ENCODE results near the gene BZW1. TPM values are rescaled to one million over a fixed set of nuclear protein-coding genes. Genes with fewer than 3 reads are reported as not detected.
A peak's percentile ranks its signal among the peaks of the same experiment; 100 is the strongest.

Gene BZW1
- total RNA-seq, 1 experiment from 2014 or later = 596 TPM

GRCh38 chr2:200860092-200860795, 48.5 kb downstream of the BZW1 start:
- in situ Hi-C loops (cut with HindIII; ENCODE audit: low pct_unique_long_range_greater_than_20kb, low sequenced_read_pairs) = no loop called here
- no peak for DNase-seq (ENCODE audit: low read depth)

DNA sequence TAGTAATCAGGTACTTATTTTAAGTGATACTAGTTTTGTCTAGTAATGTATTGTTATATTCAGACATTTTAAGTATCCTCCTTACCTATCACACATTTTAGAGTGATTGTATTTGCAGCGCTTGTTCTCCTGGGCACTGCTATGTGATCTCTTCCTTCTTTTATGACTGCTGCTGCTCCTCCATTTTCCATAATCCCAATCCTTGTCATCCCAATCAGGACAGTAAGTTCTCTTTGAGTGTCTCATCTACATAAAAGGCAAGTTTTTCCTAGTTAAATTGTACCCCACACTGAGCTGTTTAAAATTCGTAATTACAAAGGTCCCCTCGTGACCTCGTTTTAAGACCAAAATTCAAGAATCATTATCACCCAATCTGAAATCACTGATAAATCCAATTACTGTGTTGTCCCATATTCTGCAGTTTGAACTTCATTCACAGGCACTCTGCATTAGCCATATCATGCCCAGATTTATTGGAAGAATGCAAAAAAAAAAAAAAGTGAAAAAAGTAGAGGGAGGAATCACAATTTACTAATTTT, 50.0 kb downstream of the BZW1 start:
- no peak for DNase-seq (ENCODE audit: low read depth)
- in situ Hi-C loops (cut with HindIII; ENCODE audit: low pct_unique_long_range_greater_than_20kb, low sequenced_read_pairs) = no loop called here

DNA sequence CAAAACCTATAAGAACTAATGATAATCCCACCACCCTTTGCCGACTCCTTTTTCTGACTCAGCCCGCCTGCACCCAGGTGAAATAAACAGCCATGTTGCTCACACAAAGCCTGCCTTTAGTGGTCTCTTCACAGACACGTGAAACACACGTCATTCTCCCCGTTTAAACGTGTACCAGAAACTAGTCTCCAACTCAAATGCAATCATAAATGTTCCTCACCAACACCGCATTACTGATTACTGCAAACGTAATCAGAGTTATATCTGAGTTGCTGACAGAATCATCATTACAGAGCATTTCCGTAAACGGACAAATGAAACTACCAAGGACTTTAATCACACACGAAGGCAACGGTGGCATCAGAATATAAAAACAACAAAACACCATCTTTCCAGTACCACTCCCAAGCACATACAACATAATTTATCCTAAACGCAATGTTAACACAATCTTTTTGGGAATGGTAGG, 50.9 kb downstream of the BZW1 start:
- peak; percentile 71 for DNase-seq (ENCODE audit: low read depth)
- in situ Hi-C loops (cut with HindIII; ENCODE audit: low pct_unique_long_range_greater_than_20kb, low sequenced_read_pairs) = no loop called here

- DNase-seq (ENCODE audit: low read depth) = peak; percentile 71
- in situ Hi-C loops (cut with HindIII; ENCODE audit: low pct_unique_long_range_greater_than_20kb, low sequenced_read_pairs) = no loop called here
Measured at GRCh38 chr2:200863782-200864175, 52.1 kb downstream of the BZW1 start.

DNA sequence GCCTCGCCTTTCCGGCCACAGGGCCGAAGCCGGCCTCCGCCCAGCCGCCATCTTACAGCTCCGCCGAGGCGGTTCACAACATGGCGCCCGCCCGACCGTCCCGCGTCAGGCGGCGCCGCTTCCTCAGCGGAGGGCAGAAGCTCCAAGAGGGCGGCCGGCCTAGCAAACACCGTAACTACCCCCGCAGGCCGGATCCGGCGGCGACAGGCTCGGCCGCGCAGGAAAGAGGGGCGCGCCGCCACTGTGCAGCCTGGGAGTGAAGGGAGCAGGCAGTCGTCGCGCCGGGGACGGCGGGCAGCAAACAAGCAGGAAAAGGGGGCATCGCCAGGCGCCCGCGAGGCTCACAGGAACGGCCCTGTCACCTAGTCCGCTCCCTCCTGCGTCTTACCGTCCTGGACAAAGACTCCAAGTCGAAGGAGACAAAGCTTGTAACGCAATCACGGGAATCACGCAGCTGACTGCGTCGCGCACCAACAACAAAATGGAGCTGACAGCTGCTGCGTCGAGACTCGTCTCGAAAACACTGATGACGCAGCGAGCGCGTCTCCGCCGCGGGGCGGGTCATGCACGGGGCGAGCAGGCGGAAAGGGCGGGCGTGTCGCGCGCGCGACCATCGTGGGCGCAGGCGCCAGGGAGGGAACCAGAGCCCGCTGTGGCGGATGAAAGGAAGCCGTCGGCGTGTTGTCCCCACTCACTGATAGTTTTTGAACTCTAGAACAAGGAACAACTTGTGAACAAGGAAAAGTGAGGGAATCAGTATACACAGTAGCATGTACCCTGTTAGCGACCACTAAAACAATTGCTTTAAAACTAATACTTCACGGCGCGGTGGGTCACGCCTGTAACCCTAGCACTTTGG, 52.7 kb downstream of the BZW1 start, which contains the start of gene CLK1:
Gene CLK1 (minus strand): TSS at position 483 of the 859 bp plus-strand sequence. CDS start 2,796 bp downstream, outside the sequence.
- in situ Hi-C loops (cut with HindIII; ENCODE audit: low pct_unique_long_range_greater_than_20kb, low sequenced_read_pairs) = no loop called here
- peak; percentile 93 for DNase-seq (ENCODE audit: low read depth)

GRCh38 chr2:200869014-200869413, 57.3 kb downstream of the BZW1 start:
- in situ Hi-C loops (cut with HindIII; ENCODE audit: low pct_unique_long_range_greater_than_20kb, low sequenced_read_pairs) = no loop called here
- no peak for DNase-seq (ENCODE audit: low read depth)

GRCh38 chr2:200871151-200871550, 59.4 kb downstream of the BZW1 start:
- in situ Hi-C loops (cut with HindIII; ENCODE audit: low pct_unique_long_range_greater_than_20kb, low sequenced_read_pairs) = no loop called here
- no peak for DNase-seq (ENCODE audit: low read depth)

- DNase-seq (ENCODE audit: low read depth) = no peak
- in situ Hi-C loops (cut with HindIII; ENCODE audit: low pct_unique_long_range_greater_than_20kb, low sequenced_read_pairs) = no loop called here
Measured at GRCh38 chr2:200873560-200873959, 61.9 kb downstream of the BZW1 start.

Other genes starting within 250 kb of the BZW1 start
- 0.14 TPM in 1 of 2 replicates, not detected in the other for gene AOX1, start 225.9 kb upstream of the BZW1 start, total RNA-seq (2014; rRNA removed; shearing (Covaris generic); ENCODE audit: low replicate concordance)
- gene CLK1, start 52.7 kb downstream of the BZW1 start, total RNA-seq (2014; rRNA removed; shearing (Covaris generic); ENCODE audit: low replicate concordance) = 30.8 and 70.2 TPM in 2 replicates
- 68.3 and 78.8 TPM in 2 replicates for gene PPIL3, start 77.2 kb downstream of the BZW1 start, total RNA-seq (2014; rRNA removed; shearing (Covaris generic); ENCODE audit: low replicate concordance)
- gene NIF3L1, start 77.5 kb downstream of the BZW1 start, total RNA-seq (2014; rRNA removed; shearing (Covaris generic); ENCODE audit: low replicate concordance) = 57.7 and 87.3 TPM in 2 replicates
- 12.9 and 20.9 TPM in 2 replicates for gene ORC2, start 151.8 kb downstream of the BZW1 start, total RNA-seq (2014; rRNA removed; shearing (Covaris generic); ENCODE audit: low replicate concordance)

Measured in Caki2 (cell line).